G401 (cell line): Measurements from ENCODE around the gene BTBD17. TPM values are rescaled to one million over a fixed set of nuclear protein-coding genes. Genes with fewer than 3 reads are reported as not detected.

Experiments used
- DNase-seq: peaks from one replicate; pipeline ENCODE4 v3.0.0-alpha.2; 2015; ENCODE audit warnings: low spot score
- in situ Hi-C: cut with HindIII; loops from 2 replicates; pipeline ENCODE4 v1.10.0; 2016; ENCODE audit warnings: low sequenced_read_pairs, mixed read lengths
- total RNA-seq: library from RNA; depleted of rRNA; stranded (reverse); fragments of >200 nt; shearing (Covaris generic); gene quantifications from 2 replicates; pipeline ENCODE4 v1.2.3, GENCODE V29; 2014

The BTBD17 gene
- total RNA-seq, 1 experiment from 2014 or later, result not detected

- DNase-seq, result peak; percentile 73
- in situ Hi-C loops, result no loop called here
Observed at GRCh38 chr17:74368341-74369081, 6.8 kb upstream of the BTBD17 start.

DNA sequence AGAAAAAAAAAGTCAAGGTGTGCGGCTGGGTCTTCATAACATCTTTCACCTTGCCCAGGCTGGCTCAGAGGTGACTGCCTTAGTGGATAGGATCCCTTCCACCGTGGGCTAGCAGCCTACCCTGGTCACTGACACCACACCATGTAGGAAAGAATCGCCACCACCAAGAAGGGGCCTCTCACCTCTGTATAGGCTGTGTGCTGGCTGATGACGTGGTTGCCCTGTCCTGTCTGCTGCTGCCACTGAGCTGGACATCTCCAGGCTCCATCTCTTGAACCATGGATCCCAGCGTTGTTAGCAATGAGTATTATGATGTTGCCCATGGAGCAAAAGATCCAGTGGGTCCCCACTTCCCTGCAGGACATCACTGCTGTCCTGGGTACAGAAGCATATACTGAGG lies 5.5 kb upstream of the BTBD17 start, which contains the start of gene GPR142:
GPR142 (plus strand) TSS at position 301 of the 400 bp plus-strand sequence. CDS start 2,035 bp downstream, outside the sequence.
- in situ Hi-C loops, result no loop called here
- no peak for DNase-seq

- in situ Hi-C loops, result no loop called here
- DNase-seq, result peak; percentile 56
Observed at GRCh38 chr17:74362810-74363498, 1.3 kb upstream of the BTBD17 start.

GRCh38 chr17:74362069-74362405 lies 369 bp upstream of the BTBD17 start:
- in situ Hi-C loops, result no loop called here
- no peak for DNase-seq

- in situ Hi-C loops, result no loop called here
- no peak for DNase-seq
Observed at GRCh38 chr17:74360899-74361229, 804 bp downstream of the BTBD17 start.

DNA sequence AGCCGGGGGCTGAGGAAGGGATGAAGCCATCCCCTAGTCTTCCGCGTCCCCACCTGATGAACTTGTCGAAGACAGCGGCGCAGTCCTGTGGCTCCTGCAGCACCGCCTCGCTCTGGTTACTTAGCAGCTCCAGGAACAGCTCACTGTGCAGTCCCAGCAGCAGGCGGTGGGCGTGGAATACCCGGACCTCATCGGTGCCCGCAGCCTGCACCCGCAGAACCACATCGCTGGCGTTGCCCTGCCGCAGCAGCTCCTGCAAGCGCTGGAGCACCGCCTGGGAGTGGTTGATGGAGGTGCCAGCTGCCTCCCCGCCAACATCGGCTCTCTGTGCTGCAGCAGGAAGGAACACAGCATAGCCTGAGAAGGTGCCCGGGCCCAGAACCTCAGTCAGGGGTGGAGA lies 1.8 kb downstream of the BTBD17 start:
- in situ Hi-C loops, result no loop called here
- DNase-seq, result no peak

DNA sequence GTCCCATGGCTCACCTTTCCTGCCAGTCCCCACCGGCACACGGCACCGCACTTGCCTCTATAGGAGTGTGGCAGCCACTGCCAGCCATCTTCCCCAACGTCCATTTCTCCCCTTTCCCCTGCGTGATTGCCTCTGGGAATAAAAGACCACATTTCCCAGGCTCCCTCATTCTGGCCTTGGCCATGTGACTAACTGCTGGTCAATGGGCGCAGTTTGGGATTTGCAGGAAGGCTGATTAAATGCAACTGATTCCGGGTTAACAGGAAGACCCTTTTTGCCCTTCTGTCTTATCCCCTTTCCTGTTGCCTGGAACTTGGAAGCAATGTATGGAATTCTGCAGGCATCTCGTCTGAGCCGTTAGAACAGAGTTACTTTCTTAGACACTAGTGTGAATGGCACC lies 3.0 kb downstream of the BTBD17 start:
- DNase-seq, result no peak
- in situ Hi-C loops, result no loop called here

DNA sequence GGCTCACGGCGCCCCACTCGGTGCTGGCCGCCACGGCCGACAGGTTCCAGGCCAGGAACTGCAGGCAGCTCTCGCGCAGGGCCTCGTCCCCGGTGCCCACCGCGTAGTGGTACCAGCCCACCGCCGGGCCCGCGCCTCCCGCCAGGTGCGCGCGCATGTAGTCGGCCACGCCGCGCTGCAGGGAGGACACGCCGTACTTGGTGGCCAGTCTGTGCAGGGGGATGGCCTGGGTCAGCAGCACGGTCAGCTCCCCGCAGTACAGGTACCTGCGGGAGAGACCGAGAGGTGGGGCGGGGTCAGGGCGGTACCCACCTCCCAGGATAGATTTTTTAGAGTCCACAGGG lies 4.2 kb downstream of the BTBD17 start:
- in situ Hi-C loops, result no loop called here
- no peak for DNase-seq

GRCh38 chr17:74356646-74357465 lies 4.8 kb downstream of the BTBD17 start:
- in situ Hi-C loops, result no loop called here
- no peak for DNase-seq

DNA sequence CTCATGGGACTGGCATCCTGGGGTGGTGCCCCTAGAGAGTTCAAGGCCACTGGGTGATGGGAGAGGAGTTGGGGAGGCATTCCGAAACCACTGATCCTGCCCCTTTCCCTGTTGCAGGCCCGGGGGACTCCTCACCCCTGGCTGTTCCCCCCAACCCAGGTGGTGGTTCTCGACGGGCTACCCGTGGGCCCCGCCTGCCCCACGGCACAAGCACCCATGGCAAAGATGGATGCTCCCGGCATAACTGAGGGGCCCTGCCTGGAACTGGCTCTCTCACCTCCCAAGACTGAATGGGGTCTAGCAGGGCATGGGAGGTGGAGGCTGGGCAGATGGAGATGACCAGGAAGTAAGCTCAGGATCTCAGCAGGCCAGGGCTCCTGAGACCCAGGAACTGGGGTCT lies 6.6 kb downstream of the BTBD17 start:
- no peak for DNase-seq
- in situ Hi-C loops, result no loop called here

GRCh38 chr17:74354561-74354960 lies 7.1 kb downstream of the BTBD17 start:
- no peak for DNase-seq
- in situ Hi-C loops, result no loop called here

DNA sequence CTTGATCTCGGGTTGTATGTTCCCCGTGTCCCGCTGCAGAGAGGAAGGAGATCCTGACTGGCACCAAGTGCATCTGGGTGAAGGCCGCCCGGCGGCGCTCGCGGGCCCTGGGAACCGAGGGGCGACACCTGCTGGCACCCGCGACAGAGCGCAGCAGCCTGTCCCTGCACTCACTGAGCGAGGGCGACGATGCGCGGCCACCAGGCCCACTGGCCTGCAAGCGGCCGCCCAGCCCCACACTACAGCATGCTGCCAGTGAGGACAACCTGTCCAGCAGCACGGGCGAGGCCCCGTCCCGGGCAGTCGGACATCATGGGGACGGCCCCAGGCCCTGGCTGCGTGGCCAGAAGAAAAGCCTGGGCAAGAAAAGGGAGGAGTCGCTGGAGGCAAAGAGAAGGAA lies 7.5 kb downstream of the BTBD17 start:
- in situ Hi-C loops, result no loop called here
- no peak for DNase-seq

- in situ Hi-C loops, result no loop called here
Observed at GRCh38 chr17:74353446-74354060, 8.1 kb downstream of the BTBD17 start.

GRCh38 chr17:74351552-74352210 lies 10.0 kb downstream of the BTBD17 start:
- DNase-seq, result no peak
- in situ Hi-C loops, result no loop called here

More at GRCh38 chr17:74353446-74354060, 8.1 kb downstream of the BTBD17 start:
- no peak for DNase-seq

DNA sequence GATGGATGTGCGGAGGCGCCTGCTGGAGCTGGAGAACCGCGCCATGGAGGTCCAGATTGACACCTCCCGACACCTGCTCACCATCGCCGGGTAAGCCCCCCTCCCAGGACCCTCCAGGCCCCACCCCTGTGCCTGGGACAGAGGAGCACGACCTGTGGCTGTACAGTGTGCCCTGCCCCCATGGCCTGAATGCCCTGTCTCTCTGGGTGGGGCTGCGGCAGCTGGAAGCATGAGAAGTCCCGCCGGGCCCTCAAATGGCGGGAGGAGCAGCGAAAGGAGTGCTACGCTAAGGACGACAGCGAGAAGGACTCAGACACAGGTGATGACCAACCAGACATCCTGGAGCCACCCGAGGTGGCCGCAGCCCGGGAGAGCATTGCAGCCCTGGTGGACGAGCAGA lies 11.2 kb downstream of the BTBD17 start:
- in situ Hi-C loops, result no loop called here
- no peak for DNase-seq

DNA sequence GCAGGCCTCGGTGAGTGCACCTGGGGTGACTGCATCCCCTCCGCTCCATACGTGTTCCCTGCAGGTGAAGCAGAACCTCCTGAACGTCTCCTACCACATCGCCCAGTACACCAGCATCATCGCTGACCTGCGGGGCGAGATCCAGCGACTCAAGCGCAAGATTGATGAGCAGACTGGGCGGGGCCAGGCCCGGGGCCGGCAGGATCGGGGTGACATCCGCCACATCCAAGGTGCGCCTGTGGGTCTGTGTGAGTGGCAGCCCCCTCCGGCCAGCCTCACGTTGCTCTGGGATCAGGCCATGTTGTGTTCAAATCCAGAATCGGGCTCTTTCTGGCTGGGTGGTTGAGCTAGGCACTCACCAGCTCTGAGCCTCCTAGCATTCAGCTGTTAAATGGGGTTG lies 12.5 kb downstream of the BTBD17 start:
- in situ Hi-C loops, result loop anchor here (5.0 to 10.0 kb wide), 2 partner anchors 54 to 88 kb away; no protein-coding TSS in a partner anchor
- DNase-seq, result no peak

- no peak for DNase-seq
- in situ Hi-C loops, result loop anchor here (5.0 to 10.0 kb wide), 2 partner anchors 53 to 90 kb away; no protein-coding TSS in a partner anchor
Observed at GRCh38 chr17:74347646-74348045, 14.0 kb downstream of the BTBD17 start.

DNA sequence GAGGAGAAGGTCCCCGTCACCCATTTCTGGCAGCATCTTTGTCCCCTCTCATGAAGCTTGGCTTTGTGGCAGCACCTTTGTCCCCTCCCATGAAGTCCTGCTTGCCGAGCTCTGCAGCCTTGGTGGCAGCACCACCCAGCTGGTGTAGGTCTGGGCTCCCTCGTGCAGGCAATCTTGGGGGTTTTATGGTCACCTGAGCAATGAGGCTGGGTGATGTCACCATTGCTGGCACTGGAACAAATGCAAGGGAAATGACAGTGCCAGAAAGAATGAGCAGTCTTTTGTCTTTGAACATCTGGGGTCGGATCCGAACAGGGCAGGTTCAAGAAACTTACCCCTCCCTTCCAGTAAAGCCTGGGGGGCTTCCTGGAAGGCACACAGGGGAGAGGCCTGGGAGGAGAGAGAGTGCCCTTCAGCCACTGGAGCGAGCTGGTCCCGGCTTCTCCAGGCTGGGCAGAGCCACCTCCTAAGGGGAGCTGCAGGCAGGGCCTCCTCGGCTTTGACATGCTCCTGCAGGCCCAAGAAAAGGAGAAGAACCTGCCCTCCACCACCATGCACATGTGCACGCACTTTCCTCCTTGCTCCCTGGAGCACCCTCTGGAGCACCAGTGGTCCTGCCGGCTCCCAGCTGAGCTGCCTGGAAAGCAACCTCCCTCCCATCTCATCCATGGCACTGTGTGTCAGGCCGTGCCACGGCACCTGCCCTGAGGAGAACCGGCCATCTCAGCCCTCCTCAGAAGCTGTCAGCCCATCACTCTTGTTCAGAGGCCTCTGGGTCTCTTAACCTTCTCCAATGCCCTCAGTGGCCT lies 16.0 kb downstream of the BTBD17 start:
- DNase-seq, result no peak
- in situ Hi-C loops, result loop anchor here (5.0 to 10.0 kb wide), 2 partner anchors 51 to 92 kb away; no protein-coding TSS in a partner anchor
